Transverse colon (tissue), 4 donors: Measurements from ENCODE around the gene SNED1. TPM values are rescaled to one million over a fixed set of nuclear protein-coding genes. Genes with fewer than 3 reads are reported as not detected.

Experiments
- DNase-seq: peaks from one replicate; pipeline ENCODE4 v3.0.0-alpha.2; 2019
- H3K27ac ChIP-seq, 4 donors: fragments of 200-600 bp; sonication (generic); 2 replicates each; pipeline ENCODE4 v1.5.1; 2016 to 2018; ENCODE audit warnings: inconsistent platforms in 4 of 4
- H3K27me3 ChIP-seq: fragments of 200-600 bp; sonication (generic); 2 replicates; pipeline ENCODE4 v1.5.1; 2017; ENCODE audit warnings: inconsistent platforms
- H3K36me3 ChIP-seq, 4 donors: fragments of 200-600 bp; sonication (generic); 2 replicates each; pipeline ENCODE4 v1.5.1; 2017 to 2019; ENCODE audit warnings: inconsistent platforms in 4 of 4
- H3K4me1 ChIP-seq, 4 donors: fragments of 200-600 bp; sonication (generic); 2 replicates each; pipeline ENCODE4 v1.5.1; 2017 to 2020; ENCODE audit warnings: inconsistent platforms in 4 of 4
- H3K4me3 ChIP-seq, 4 donors: fragments of 200-600 bp; sonication (generic); 1 replicate in 1 of 4; 2 replicates in 3 of 4; pipeline versions ENCODE4 v1.5.1 to v1.6.1; 2017 to 2019; ENCODE audit warnings: inconsistent platforms in 4 of 4
- H3K9me3 ChIP-seq, 2 donors: fragments of 200-600 bp; sonication (generic); 2 replicates each; pipeline ENCODE4 v1.5.1; 2017 to 2019; ENCODE audit warnings: inconsistent platforms in 2 of 2
- CTCF ChIP-seq, 5 experiments: fragments of 200-600 bp in 3 of 5; fragments of 450-650 bp in 2 of 5; sonication (generic) in 3 of 5; IDR thresholded peaks; 1 replicate in 2 of 5; 2 replicates in 3 of 5; pipeline ENCODE4 v1.5.1; 2016 to 2017; ENCODE audit warnings: antibody characterized with exemption in 5 of 5, inconsistent platforms in 3 of 5, mild to moderate bottlenecking in 2 of 5, moderate library complexity in 1 of 5
- EP300 ChIP-seq: sonication (generic); formaldehyde crosslinking; IDR thresholded peaks from one replicate; pipeline ENCODE4 v1.6.1; 2017; ENCODE audit warnings: antibody characterized with exemption, low read depth
- POLR2A ChIP-seq: fragments of 450-650 bp; IDR thresholded peaks from one replicate; pipeline ENCODE4 v1.6.1; 2016; ENCODE audit warnings: antibody characterized with exemption, mild to moderate bottlenecking, moderate library complexity
- POLR2AphosphoS5 ChIP-seq, 3 donors: sonication (generic); formaldehyde crosslinking; IDR thresholded peaks; one replicate each; pipeline ENCODE4 v1.6.1; 2016; ENCODE audit warnings: antibody characterized with exemption in 3 of 3
- WGBS, 2 donors: methylation state at CpG; one replicate each; pipeline ENCODE4 v1.1.5; 2018; ENCODE audit warnings: low coverage in 1 of 2; 5-methylcytosine and 5-hydroxymethylcytosine counted together
- in situ Hi-C, 4 donors: fragments of 200-750 bp; cut with MboI; loops; one replicate each; pipeline versions ENCODE4 v1.15.0 to v1.15.1; 2017; ENCODE audit warnings: low sequenced_read_pairs in 3 of 4, low pct_ligation_motif_present in 1 of 4, low pct_unique_long_range_greater_than_20kb in 1 of 4
- intact Hi-C: fragments of 100-400 bp; cut with DNase I; formaldehyde crosslinking; loops from one replicate; pipeline ENCODE4 v1.15.1; 2023; ENCODE audit warnings: low total_unique reads
- total RNA-seq, 4 donors: library from RNA; depleted of rRNA; stranded (reverse); fragments of >200 nt; gene quantifications; one replicate each; pipeline ENCODE4 v1.1.0, GENCODE V29; 2016

The SNED1 gene
- total RNA-seq, 4 donors from 2014 or later: 8.2 to 65.5 (median 30.0) TPM

GRCh38 chr2:240964704-240965295, 33.6 kb upstream of the SNED1 start:
- H3K9me3 ChIP-seq: no peaks in the 10 kb centered on the region
- H3K4me1 ChIP-seq: peaks cover 0 to 15% (median 4%) of the 10 kb centered on the region in 4 donors
- in situ Hi-C loops (no loop called here), intact Hi-C loops (no loop called here)
- H3K27ac ChIP-seq: no peak overlapping the region
- H3K36me3 ChIP-seq: no peaks in the 10 kb centered on the region
- no peaks in the 10 kb centered on the region for H3K27me3 ChIP-seq
- no peak overlapping the region for H3K4me3 ChIP-seq
- 90 to 94% methylated on average over 2 to 15 of the region's 15 CpGs for WGBS, 2 donors
- TF ChIP-seq POLR2A (no peak), CTCF (IDR thresholded peaks at IDR 0.05) (no peak), POLR2AphosphoS5 (IDR thresholded peaks at IDR 0.05) (no peak), EP300 (no peak)
- no peak for DNase-seq

DNA sequence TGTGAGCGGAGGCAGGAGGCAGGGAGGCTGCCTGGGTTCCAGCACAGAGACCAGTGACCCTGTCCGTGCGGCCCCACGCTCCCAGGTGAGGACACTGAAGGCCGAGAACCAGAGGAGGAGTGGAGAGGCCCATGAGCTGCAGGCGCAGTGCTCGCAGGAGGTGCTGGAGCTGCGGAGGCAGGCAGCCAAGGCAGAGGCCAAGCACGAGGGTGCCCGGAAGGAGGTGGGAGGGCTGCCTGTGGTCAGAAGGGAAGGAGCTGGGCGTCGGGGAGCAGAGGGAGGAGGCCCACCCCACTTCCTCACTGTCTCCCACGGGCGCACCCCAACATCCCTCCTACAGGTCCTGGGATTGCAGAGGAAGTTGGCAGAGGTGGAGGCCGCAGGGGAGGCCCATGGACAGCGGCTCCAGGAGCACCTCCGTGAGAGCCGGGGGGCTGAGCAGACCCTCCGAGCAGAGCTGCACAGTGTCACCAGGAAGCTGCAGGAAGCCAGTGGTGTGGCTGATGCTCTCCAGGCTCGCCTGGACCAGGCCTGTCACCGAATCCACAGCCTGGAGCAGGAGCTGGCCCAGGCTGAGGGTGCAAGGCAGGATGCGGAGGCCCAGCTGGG, 33.0 kb upstream of the SNED1 start:
- 71 to 75% methylated on average over 10 to 21 of the region's 22 CpGs for WGBS, 2 donors
- in situ Hi-C loops: no loop called here
- Histone ChIP-seq H3K9me3 (no peaks in the 10 kb centered on the region), H3K36me3 (no peaks in the 10 kb centered on the region), H3K27me3 (no peaks in the 10 kb centered on the region), H3K27ac (no peak overlapping the region), H3K4me1 (peaks cover 0 to 9% (median 2%) of the 10 kb centered on the region in 4 donors), H3K4me3 (no peak overlapping the region)
- intact Hi-C loops: no loop called here
- no peak for TF ChIP-seq CTCF (IDR thresholded peaks at IDR 0.05)
- DNase-seq: peak; percentile 25

DNA sequence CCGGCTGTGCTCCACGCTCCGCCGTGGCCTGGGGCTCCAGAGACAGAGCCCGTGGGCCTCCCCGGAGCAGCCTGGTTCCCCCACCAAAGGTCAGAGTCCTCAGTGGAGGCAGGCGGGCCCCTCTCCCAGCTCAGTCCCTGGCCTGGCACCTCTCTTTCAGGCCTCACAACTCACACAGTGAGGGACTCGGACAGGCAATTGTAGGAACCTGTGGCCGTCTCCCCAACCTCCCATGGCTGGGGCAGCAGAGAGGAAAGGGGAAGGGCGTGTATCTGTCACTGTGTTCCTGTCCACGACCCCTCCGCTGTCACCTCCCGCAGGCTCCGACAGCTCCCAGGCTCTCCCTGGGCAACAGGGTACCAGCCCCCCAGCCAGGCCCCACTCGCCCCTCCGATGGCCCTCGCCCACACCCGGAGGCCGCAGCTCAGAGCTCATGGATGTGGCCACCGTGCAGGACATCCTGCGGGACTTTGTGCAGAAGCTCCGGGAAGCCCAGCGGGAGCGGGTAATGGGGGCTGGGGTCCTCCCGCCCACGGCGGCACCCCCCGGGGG, 32.4 kb upstream of the SNED1 start:
- no peak for TF ChIP-seq POLR2A
- TF ChIP-seq CTCF (IDR thresholded peaks at IDR 0.05): no peak
- no peak for TF ChIP-seq EP300
- no peak for TF ChIP-seq POLR2AphosphoS5 (IDR thresholded peaks at IDR 0.05)
- no peak overlapping the region for H3K4me3 ChIP-seq
- WGBS, 2 donors: 86% methylated on average over 27 of the region's 28 CpGs; no CpG with 5 or more reads in 1 of the 2 donors
- H3K36me3 ChIP-seq: no peaks in the 10 kb centered on the region
- intact Hi-C loops (no loop called here), in situ Hi-C loops (no loop called here)
- peaks cover 0 to 6% (median 0%) of the 10 kb centered on the region in 4 donors for H3K4me1 ChIP-seq
- H3K27ac ChIP-seq: no peak overlapping the region
- no peaks in the 10 kb centered on the region for H3K27me3 ChIP-seq
- DNase-seq: no peak
- H3K9me3 ChIP-seq: no peaks in the 10 kb centered on the region

- in situ Hi-C loops: no loop called here
- no peak for DNase-seq
Measured at GRCh38 chr2:240966457-240966905, 31.9 kb upstream of the SNED1 start.

More at GRCh38 chr2:240966457-240966905, 31.9 kb upstream of the SNED1 start:
- Histone ChIP-seq H3K27me3 (no peaks in the 10 kb centered on the region), H3K36me3 (no peaks in the 10 kb centered on the region), H3K4me3 (no peak overlapping the region), H3K4me1 (peaks cover 0 to 6% (median 0%) of the 10 kb centered on the region in 4 donors), H3K9me3 (no peaks in the 10 kb centered on the region), H3K27ac (no peak overlapping the region)
- TF ChIP-seq EP300: no peak
- TF ChIP-seq POLR2AphosphoS5 (IDR thresholded peaks at IDR 0.05): no peak
- TF ChIP-seq POLR2A: no peak
- TF ChIP-seq CTCF (IDR thresholded peaks at IDR 0.05): no peak
- intact Hi-C loops: no loop called here
- WGBS, 2 donors: 85% methylated on average over 10 of the region's 10 CpGs; no CpG with 5 or more reads in 1 of the 2 donors
